Measurements from ENCODE around the gene SDHD.
"Not testable (repeated sequence)": the region's sequence is repeated elsewhere in the genome, so short reads cannot be mapped to it uniquely, and the experiment has no call there.

Gene SDHD

GRCh38 chr11:112044961-112045360 lies 41.7 kb upstream of the SDHD start:
- Histone ChIP-seq H3K36me3 (ENCODE audit: control insufficient read depth, insufficient read depth, low read length) (no peaks in the 10 kb centered on the region), H2AFZ (no peak overlapping the region), H3K4me3 (ENCODE audit: low read depth, low read length) (no peak overlapping the region), H3K27me3 (ENCODE audit: control insufficient read depth, insufficient read depth, low read length) (no peaks in the 10 kb centered on the region), H3K9me3 (ENCODE audit: control insufficient read depth, low read length) (no peaks in the 10 kb centered on the region), H3K27ac (no peak overlapping the region), H3K9ac (no peak overlapping the region), H3K4me2 (ENCODE audit: low read length) (no peak overlapping the region), H3K4me1 (no peaks in the 10 kb centered on the region), H3K79me2 (no peaks in the 10 kb centered on the region)
- no peak for TF ChIP-seq CTCF (IDR thresholded peaks at IDR 0.05)

GRCh38 chr11:112046647-112047046 lies 40.0 kb upstream of the SDHD start:
- not testable (repeated sequence) for H3K4me1 ChIP-seq; H3K9ac ChIP-seq; H3K27me3 ChIP-seq (ENCODE audit: control insufficient read depth, insufficient read depth, low read length); H3K36me3 ChIP-seq (ENCODE audit: control insufficient read depth, insufficient read depth, low read length); H3K79me2 ChIP-seq; H3K27ac ChIP-seq; H3K4me2 ChIP-seq (ENCODE audit: low read length); H2AFZ ChIP-seq; H3K4me3 ChIP-seq (ENCODE audit: low read depth, low read length); H3K9me3 ChIP-seq (ENCODE audit: control insufficient read depth, low read length)

GRCh38 chr11:112048256-112048655 lies 38.4 kb upstream of the SDHD start:
- not testable (repeated sequence) for H3K79me2 ChIP-seq; H2AFZ ChIP-seq; H3K27me3 ChIP-seq (ENCODE audit: control insufficient read depth, insufficient read depth, low read length); H3K4me3 ChIP-seq (ENCODE audit: low read depth, low read length); H3K4me2 ChIP-seq (ENCODE audit: low read length); H3K27ac ChIP-seq; H3K4me1 ChIP-seq; H3K9ac ChIP-seq; H3K9me3 ChIP-seq (ENCODE audit: control insufficient read depth, low read length); H3K36me3 ChIP-seq (ENCODE audit: control insufficient read depth, insufficient read depth, low read length)

- no peak overlapping the region for H3K4me3 ChIP-seq (ENCODE audit: low read depth, low read length)
- H3K9ac ChIP-seq = no peak overlapping the region
- no peaks in the 10 kb centered on the region for H3K79me2 ChIP-seq
- no peaks in the 10 kb centered on the region for H3K27me3 ChIP-seq (ENCODE audit: control insufficient read depth, insufficient read depth, low read length)
- H3K27ac ChIP-seq = no peak overlapping the region
- H3K9me3 ChIP-seq (ENCODE audit: control insufficient read depth, low read length) = no peaks in the 10 kb centered on the region
- H3K4me2 ChIP-seq (ENCODE audit: low read length) = no peak overlapping the region
- H3K4me1 ChIP-seq = no peaks in the 10 kb centered on the region
- H2AFZ ChIP-seq = no peak overlapping the region
- H3K36me3 ChIP-seq (ENCODE audit: control insufficient read depth, insufficient read depth, low read length) = no peaks in the 10 kb centered on the region
- TF ChIP-seq CTCF (IDR thresholded peaks at IDR 0.05) = no peak
Measured at GRCh38 chr11:112049777-112050176, 36.9 kb upstream of the SDHD start.

GRCh38 chr11:112050721-112051120 lies 36.0 kb upstream of the SDHD start:
- no peaks in the 10 kb centered on the region for H3K27me3 ChIP-seq (ENCODE audit: control insufficient read depth, insufficient read depth, low read length)
- H3K36me3 ChIP-seq (ENCODE audit: control insufficient read depth, insufficient read depth, low read length) = no peaks in the 10 kb centered on the region
- H3K9ac ChIP-seq = no peak overlapping the region
- no peak overlapping the region for H3K4me2 ChIP-seq (ENCODE audit: low read length)
- no peaks in the 10 kb centered on the region for H3K79me2 ChIP-seq
- H2AFZ ChIP-seq = no peak overlapping the region
- no peaks in the 10 kb centered on the region for H3K9me3 ChIP-seq (ENCODE audit: control insufficient read depth, low read length)
- no peak overlapping the region for H3K4me3 ChIP-seq (ENCODE audit: low read depth, low read length)
- H3K4me1 ChIP-seq = no peaks in the 10 kb centered on the region
- no peak overlapping the region for H3K27ac ChIP-seq
- no peak for TF ChIP-seq CTCF (IDR thresholded peaks at IDR 0.05)

- Histone ChIP-seq H3K4me3 (ENCODE audit: low read depth, low read length) (no peak overlapping the region), H3K4me2 (ENCODE audit: low read length) (no peak overlapping the region), H2AFZ (no peak overlapping the region), H3K9ac (no peak overlapping the region), H3K4me1 (no peaks in the 10 kb centered on the region), H3K9me3 (ENCODE audit: control insufficient read depth, low read length) (no peaks in the 10 kb centered on the region), H3K27me3 (ENCODE audit: control insufficient read depth, insufficient read depth, low read length) (no peaks in the 10 kb centered on the region), H3K79me2 (no peaks in the 10 kb centered on the region), H3K36me3 (ENCODE audit: control insufficient read depth, insufficient read depth, low read length) (no peaks in the 10 kb centered on the region), H3K27ac (no peak overlapping the region)
- TF ChIP-seq CTCF (IDR thresholded peaks at IDR 0.05) = no peak
Measured at GRCh38 chr11:112051768-112052167, 34.9 kb upstream of the SDHD start.

Measured in parathyroid adenoma (tissue), 2 donors.